ENCODE data around the gene TFR2. TPM values are rescaled to one million over a fixed set of nuclear protein-coding genes. Genes with fewer than 3 reads are reported as not detected.

Gene TFR2
- total RNA-seq, 1 donor from 2014 or later: 0.25 TPM

- H3K27me3 ChIP-seq: no peaks in the 10 kb centered on the region
- DNase-seq (ENCODE audit: extremely low spot score in 2 of 2): no peak
- TF ChIP-seq CTCF (IDR thresholded peaks at IDR 0.05): no peak
- no peak for TF ChIP-seq POLR2AphosphoS5 (IDR thresholded peaks at IDR 0.05; ENCODE audit: insufficient read depth in 1 of 2, low read depth in 1 of 2)
- TF ChIP-seq POLR2A (IDR thresholded peaks at IDR 0.05): no peak
- intact Hi-C loops (cut with DNase I): loop anchor here (5.0 kb wide), 2 partner anchors 77 to 92 kb away; partner anchors contain the start of gene GIGYF1
- no peaks in the 10 kb centered on the region for H3K36me3 ChIP-seq
- peaks cover 26% of the 10 kb centered on the region for H3K4me1 ChIP-seq
- no peaks in the 10 kb centered on the region for H3K9me3 ChIP-seq
- H3K27ac ChIP-seq: no peak overlapping the region
- H3K4me3 ChIP-seq: no peak overlapping the region
Observed at GRCh38 chr7:100600730-100601038, 40.7 kb downstream of the TFR2 start.

GRCh38 chr7:100599911-100600729 lies 41.2 kb downstream of the TFR2 start:
- intact Hi-C loops (cut with DNase I): loop anchor here (5.0 kb wide), 2 partner anchors 77 to 92 kb away; partner anchors contain the start of gene GIGYF1
- Histone ChIP-seq H3K9me3 (no peaks in the 10 kb centered on the region), H3K27ac (no peak overlapping the region), H3K27me3 (no peaks in the 10 kb centered on the region), H3K4me3 (no peak overlapping the region), H3K4me1 (peaks cover 20% of the 10 kb centered on the region), H3K36me3 (no peaks in the 10 kb centered on the region)
- no peak for DNase-seq (ENCODE audit: extremely low spot score in 2 of 2)
- no peak for TF ChIP-seq POLR2AphosphoS5 (IDR thresholded peaks at IDR 0.05; ENCODE audit: insufficient read depth in 1 of 2, low read depth in 1 of 2)
- no peak for TF ChIP-seq POLR2A (IDR thresholded peaks at IDR 0.05)
- TF ChIP-seq CTCF (IDR thresholded peaks at IDR 0.05): no peak

GRCh38 chr7:100598425-100598824 lies 42.9 kb downstream of the TFR2 start:
- intact Hi-C loops (cut with DNase I): no loop called here
- Histone ChIP-seq H3K4me1 (peaks cover 8% of the 10 kb centered on the region), H3K4me3 (no peak overlapping the region), H3K36me3 (no peaks in the 10 kb centered on the region), H3K27ac (no peak overlapping the region), H3K27me3 (no peaks in the 10 kb centered on the region), H3K9me3 (no peaks in the 10 kb centered on the region)
- no peak for DNase-seq (ENCODE audit: extremely low spot score in 2 of 2)
- TF ChIP-seq CTCF (IDR thresholded peaks at IDR 0.05): no peak
- TF ChIP-seq POLR2AphosphoS5 (IDR thresholded peaks at IDR 0.05; ENCODE audit: insufficient read depth in 1 of 2, low read depth in 1 of 2): no peak

- Histone ChIP-seq H3K9me3 (no peaks in the 10 kb centered on the region), H3K4me3 (no peak overlapping the region), H3K36me3 (no peaks in the 10 kb centered on the region), H3K27ac (no peak overlapping the region), H3K4me1 (peaks cover 5% of the 10 kb centered on the region), H3K27me3 (no peaks in the 10 kb centered on the region)
- DNase-seq (ENCODE audit: extremely low spot score in 2 of 2): no peak
- TF ChIP-seq CTCF (IDR thresholded peaks at IDR 0.05) (no peak), POLR2AphosphoS5 (IDR thresholded peaks at IDR 0.05; ENCODE audit: insufficient read depth in 1 of 2, low read depth in 1 of 2) (no peak), POLR2A (IDR thresholded peaks at IDR 0.05) (no peak)
- intact Hi-C loops (cut with DNase I): no loop called here
Observed at GRCh38 chr7:100595188-100595587, 46.2 kb downstream of the TFR2 start.

GRCh38 chr7:100591596-100591995 lies 49.8 kb downstream of the TFR2 start:
- Histone ChIP-seq H3K36me3 (no peaks in the 10 kb centered on the region), H3K27ac (no peak overlapping the region), H3K4me3 (no peak overlapping the region), H3K9me3 (no peaks in the 10 kb centered on the region), H3K4me1 (peaks cover 19% of the 10 kb centered on the region), H3K27me3 (no peaks in the 10 kb centered on the region)
- DNase-seq (ENCODE audit: extremely low spot score in 2 of 2): no peak
- TF ChIP-seq POLR2AphosphoS5 (IDR thresholded peaks at IDR 0.05; ENCODE audit: insufficient read depth in 1 of 2, low read depth in 1 of 2) (no peak), CTCF (IDR thresholded peaks at IDR 0.05) (no peak), POLR2A (IDR thresholded peaks at IDR 0.05) (no peak)
- intact Hi-C loops (cut with DNase I): no loop called here
